ENCODE data around the gene AKAP13.

The AKAP13 gene

GRCh38 chr15:85708402-85708941 lies 328.1 kb downstream of the AKAP13 start:
- no peak overlapping the region for H3K4me3 ChIP-seq (replicated peaks; ENCODE audit: low read depth, low read length)
- DNase-seq (ENCODE audit: extremely low read depth, low read depth) = no peak
- TF ChIP-seq, protein P1, sequence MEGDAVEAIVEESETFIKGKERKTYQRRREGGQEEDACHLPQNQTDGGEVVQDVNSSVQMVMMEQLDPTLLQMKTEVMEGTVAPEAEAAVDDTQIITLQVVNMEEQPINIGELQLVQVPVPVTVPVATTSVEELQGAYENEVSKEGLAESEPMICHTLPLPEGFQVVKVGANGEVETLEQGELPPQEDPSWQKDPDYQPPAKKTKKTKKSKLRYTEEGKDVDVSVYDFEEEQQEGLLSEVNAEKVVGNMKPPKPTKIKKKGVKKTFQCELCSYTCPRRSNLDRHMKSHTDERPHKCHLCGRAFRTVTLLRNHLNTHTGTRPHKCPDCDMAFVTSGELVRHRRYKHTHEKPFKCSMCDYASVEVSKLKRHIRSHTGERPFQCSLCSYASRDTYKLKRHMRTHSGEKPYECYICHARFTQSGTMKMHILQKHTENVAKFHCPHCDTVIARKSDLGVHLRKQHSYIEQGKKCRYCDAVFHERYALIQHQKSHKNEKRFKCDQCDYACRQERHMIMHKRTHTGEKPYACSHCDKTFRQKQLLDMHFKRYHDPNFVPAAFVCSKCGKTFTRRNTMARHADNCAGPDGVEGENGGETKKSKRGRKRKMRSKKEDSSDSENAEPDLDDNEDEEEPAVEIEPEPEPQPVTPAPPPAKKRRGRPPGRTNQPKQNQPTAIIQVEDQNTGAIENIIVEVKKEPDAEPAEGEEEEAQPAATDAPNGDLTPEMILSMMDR (IDR thresholded peaks at IDR 0.05; ENCODE audit: low read depth, low read length, missing control alignments) = no peak

DNA sequence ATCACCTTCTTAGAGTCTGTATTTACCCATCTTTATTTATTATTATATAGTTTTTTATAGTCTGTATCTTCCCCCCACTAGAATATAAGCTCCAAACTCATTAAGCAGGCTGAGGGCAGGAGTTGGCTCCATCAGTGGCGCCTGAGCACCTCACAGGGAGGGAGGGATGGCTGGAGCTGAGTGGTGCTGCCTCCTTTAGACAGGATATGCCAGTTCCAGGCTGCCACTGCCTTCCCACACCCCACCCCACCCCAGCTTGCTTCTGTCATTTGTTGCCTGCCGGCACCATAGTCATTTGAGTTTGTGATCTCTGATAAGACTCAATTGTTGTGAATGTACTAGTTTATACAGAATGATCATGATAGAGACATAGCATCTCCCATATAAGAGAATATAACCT lies 328.8 kb downstream of the AKAP13 start:
- no peak overlapping the region for H3K4me3 ChIP-seq (replicated peaks; ENCODE audit: low read depth, low read length)
- TF ChIP-seq, protein P1 (IDR thresholded peaks at IDR 0.05; ENCODE audit: low read depth, low read length, missing control alignments) = no peak
- DNase-seq (ENCODE audit: extremely low read depth, low read depth) = no peak

- TF ChIP-seq, protein P1 (IDR thresholded peaks at IDR 0.05; ENCODE audit: low read depth, low read length, missing control alignments) = no peak
- H3K4me3 ChIP-seq (replicated peaks; ENCODE audit: low read depth, low read length) = no peak overlapping the region
- DNase-seq (ENCODE audit: extremely low read depth, low read depth) = no peak
These were observed 330.0 kb downstream of the AKAP13 start for GRCh38 chr15:85710340-85710842.

DNA sequence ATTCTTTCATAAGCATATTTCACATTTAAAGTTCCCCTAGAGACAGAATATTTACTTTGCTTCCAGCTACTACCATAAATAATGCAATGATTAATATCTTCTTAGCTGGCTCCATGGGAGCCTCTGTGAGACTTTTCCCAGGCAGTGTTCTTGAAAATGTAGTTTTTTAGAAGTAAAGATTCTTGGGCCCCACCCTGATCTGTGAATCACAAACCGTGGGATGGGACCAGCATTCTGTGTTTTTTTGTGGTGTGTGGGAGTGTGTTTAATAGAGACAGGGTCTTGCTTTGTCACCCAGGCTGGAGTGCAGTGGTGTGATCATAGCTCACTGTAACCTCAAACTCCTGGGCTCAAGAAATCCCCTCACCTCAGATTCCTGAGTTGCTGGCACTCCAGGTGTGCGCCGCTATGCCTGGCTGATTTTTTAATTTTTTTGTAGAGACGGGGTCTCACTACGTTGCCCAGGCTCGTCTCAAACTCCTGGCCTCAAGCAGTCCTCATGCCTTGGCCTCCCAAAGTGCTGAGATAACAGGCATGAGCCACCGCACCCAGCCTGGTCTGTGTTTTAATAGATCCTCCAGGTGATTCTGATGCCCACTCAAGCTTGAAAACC lies 331.3 kb downstream of the AKAP13 start:
- DNase-seq (ENCODE audit: extremely low read depth, low read depth) = no peak
- no peak overlapping the region for H3K4me3 ChIP-seq (replicated peaks; ENCODE audit: low read depth, low read length)
- TF ChIP-seq, protein P1 (IDR thresholded peaks at IDR 0.05; ENCODE audit: low read depth, low read length, missing control alignments) = no peak

- DNase-seq (ENCODE audit: extremely low read depth, low read depth) = no peak
- TF ChIP-seq, protein P1 (IDR thresholded peaks at IDR 0.05; ENCODE audit: low read depth, low read length, missing control alignments) = no peak
- no peak overlapping the region for H3K4me3 ChIP-seq (replicated peaks; ENCODE audit: low read depth, low read length)
These were observed 335.9 kb downstream of the AKAP13 start for GRCh38 chr15:85716261-85716660.

- no peak for DNase-seq (ENCODE audit: extremely low read depth, low read depth)
- no peak overlapping the region for H3K4me3 ChIP-seq (replicated peaks; ENCODE audit: low read depth, low read length)
- TF ChIP-seq, protein P1 (IDR thresholded peaks at IDR 0.05; ENCODE audit: low read depth, low read length, missing control alignments) = no peak
These were observed 336.8 kb downstream of the AKAP13 start for GRCh38 chr15:85717212-85717611.
